H4 (cell line): Measurements from ENCODE around the gene TIMM17A. TPM values are rescaled to one million over a fixed set of nuclear protein-coding genes. Genes with fewer than 3 reads are reported as not detected.
A peak's percentile ranks its signal among the peaks of the same experiment; 100 is the strongest.

Experiments used
- DNase-seq: peaks from one replicate; pipeline ENCODE4 v3.0.0-alpha.2; 2015; ENCODE audit warnings: low spot score
- total RNA-seq: library from RNA; depleted of rRNA; stranded (reverse); fragments of >200 nt; shearing (Covaris generic); gene quantifications from 2 replicates; pipeline ENCODE4 v1.2.3, GENCODE V29; 2014

Gene TIMM17A
- total RNA-seq, 1 experiment from 2014 or later, result 143 TPM

DNA sequence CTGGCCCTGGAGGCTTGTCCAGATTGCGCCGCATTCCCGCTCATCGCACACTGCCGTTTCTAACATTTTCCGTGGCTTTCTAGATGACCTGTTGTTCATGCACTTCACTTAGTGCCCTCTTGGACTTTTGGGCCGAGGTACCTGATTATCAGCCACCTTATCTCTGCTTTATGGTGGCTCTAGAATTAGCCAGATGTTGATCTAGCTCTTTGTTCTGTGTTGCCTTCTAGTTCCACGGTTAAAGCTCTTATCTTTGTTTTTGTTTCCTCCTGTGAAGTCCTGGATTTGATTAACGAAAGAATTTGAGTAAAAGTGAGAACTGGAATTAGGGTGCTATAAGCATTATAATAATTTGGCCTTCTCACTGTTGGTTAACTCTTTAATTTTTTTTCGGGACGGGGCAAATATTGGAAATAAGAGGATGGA is 28.1 kb downstream of the TIMM17A start:
- no peak for DNase-seq

DNA sequence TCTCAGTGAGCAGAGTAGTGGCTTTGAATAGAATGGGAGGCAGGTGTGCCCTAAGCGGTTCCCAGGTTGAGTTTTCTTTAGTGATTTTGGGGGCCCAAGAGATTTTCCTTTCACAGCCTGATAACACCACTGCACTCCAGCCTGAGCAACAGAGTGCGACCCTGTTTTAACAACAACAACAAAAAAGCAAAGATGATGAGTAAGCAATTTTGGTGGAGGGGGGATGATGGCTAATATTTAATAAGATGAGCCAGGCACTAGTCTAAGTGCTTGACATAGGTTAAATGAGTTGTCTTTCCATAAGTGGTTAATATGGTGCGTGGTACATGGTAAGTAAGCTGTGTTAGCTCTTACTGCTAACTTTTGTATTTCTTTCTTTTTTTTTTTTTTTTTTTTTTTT is 29.1 kb downstream of the TIMM17A start:
- no peak for DNase-seq

DNA sequence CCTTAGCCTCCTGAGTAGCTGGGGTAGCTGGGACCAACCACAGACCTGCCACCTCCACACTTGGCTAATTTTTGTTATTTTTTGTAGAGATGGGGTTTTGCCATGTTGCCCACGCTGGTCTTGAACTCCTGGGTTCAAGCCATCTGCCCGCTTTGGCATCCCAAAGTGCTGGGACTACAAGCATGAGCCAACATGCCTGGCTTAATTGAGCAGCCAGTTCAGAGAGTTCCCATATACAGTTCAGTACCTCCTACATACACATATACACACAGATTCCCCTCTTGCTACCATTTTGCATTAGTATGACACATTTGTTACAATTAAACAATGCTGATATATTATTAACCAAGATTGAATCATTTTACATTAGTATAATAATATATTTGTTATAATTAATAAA is 30.1 kb downstream of the TIMM17A start:
- DNase-seq, result no peak

DNA sequence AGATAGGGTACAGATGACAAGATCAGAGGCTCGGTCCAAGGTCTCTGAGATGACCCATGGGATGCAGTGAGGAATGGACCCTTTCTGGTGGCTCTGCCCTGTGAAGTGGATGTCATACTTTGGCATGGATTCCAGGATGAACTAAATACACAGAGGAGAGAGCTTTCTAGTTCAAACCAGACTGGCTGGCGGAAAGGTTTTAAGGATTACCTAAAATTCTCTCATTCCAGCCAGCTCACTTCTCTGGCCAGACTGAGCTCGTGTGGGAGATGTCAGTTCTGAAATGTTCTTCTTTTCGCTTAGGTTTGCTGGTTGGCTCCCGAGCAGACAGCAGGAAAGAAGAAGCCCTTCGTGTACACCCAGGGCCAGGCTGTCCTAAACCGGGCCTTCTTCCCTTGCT is 33.3 kb downstream of the TIMM17A start:
- no peak for DNase-seq

DNA sequence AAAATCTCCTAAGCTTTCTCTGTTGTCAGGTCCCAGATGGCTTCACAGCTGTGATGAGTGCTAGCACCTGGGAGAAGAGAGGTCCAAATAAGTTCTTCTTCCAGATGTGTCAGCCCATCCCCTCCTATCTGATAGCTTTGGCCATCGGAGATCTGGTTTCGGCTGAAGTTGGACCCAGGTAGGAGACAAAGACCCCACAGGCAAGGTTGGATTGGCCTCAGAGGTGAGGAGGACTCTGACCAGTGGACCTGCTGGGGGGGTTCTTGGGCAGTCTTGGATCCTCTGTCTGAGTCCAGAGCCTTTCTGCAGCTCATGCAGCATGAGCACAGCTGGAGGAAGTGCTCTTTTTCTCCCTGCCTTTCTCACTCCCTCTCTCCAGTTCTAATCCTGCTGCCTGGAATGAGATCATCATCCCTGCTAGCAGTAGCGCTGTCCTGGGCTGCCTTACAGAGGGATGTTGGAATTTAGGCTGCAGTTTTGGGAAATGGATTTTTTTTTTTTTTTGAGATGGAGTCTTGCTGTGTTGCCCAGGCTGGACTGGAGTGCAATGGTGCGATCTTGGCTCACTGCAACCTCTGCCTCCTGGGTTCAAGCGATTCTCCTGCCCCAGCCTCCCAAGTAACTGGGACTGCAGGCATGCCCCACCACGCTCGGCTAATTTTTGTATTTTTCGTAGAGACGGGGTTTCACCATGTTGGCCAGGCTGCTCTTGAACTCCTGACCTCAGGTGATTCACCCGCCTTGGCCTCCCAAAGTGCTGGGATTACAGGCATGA is 34.2 kb downstream of the TIMM17A start:
- no peak for DNase-seq

DNA sequence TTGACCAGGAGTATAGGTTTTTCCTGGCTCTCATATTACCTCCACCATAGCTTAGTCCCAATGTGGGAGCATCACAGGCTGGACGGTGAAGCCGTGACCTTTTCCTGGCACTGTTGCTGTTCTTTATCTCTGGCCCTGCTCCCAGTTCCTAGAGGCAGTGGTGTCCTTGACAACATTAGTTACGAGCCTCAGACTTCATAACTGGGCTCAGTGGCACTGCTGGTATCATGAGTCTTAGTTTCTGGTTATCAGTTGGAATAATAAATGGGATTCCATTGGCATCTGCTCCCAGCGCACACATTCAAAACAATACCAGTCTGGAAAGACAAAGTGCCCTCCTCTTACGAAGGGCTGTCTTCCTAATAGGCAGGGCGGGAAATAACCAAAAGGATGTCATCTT is 35.1 kb downstream of the TIMM17A start:
- no peak for DNase-seq

DNA sequence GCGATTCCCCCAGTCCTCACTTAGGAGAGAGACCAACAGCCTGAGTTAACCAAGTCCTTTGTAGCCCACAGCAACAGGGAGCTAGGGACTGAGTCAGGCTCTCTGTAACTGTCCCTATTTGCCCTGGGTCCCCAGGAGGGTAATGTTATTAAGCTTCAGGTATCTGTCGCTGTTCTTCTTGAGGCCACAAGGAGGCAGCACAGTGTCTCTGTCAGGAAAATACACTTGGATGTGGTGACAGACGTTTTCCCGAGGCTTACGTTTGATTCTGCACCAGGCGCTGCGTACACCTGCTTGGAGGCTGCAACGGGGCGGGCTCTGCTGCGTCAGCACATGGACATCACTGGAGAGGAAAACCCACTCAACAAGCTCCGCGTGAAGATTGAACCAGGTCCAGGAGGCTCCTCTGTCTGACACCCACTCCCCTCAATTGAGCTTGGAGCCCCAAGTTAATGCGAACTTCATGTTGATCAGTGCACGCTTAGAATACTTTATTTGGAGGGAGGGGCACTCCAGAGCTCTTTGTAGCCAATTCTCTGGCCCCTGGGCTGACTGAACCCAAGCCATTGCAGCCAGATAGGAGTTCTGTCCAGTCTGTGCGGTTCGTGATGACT is 44.4 kb downstream of the TIMM17A start:
- peak; percentile 61 for DNase-seq

DNA sequence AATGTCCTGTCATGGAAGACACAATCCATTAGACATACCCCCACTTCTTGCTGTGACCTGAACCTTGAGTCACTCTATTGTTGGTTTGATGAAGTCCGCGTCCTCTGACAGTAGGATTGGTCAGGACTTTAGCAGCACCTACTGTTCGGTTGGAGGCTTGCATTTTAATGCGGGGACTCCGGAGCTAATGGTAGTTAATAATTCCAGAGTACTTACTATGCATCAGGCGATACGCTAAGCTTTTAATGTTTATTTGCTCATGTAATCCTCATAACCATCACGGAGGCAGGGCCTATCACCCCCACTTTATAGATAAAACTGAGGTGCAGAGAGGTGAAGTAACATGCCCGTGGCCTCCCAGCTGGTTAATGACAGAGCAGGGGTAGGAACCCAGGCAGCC is 47.2 kb downstream of the TIMM17A start:
- no peak for DNase-seq

DNA sequence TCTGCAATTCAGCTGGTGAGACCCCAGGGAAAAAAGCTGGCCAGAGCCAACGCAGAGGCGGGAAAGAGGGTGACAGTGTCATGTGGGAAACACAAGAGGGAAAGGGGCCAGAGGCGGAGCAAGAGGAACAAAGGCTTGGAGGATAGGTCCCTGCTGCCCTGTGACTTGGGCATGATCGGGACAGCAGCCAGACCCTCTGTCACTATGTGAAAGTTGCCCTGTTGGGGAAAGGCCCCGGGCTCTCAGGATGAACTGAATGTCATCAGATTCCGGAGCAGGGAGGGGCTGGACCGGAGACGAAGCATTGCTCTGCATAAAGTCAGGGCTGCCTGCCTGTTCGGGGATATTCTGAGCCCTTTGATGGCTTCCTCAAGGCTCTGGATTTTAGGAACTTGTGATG is 49.4 kb downstream of the TIMM17A start:
- no peak for DNase-seq

DNA sequence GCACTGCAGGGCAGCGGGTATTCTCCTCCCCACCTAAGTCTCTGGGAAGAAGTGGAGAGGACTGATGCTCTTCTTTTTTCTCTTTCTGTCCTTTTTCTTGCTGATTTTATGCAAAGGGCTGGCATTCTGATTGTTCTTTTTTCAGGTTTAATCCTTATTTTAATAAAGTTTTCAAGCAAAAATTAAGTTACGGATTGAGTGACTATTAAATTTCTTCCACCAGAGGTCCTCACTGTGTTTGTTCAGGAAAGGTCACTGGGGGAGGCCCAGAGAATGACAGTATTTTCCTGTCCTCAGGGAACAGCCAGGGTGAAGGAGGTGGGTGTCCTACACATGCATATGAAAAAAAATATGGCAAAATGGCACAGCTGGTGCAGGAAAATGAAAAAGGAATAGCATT is 50.7 kb downstream of the TIMM17A start:
- DNase-seq, result no peak

DNA sequence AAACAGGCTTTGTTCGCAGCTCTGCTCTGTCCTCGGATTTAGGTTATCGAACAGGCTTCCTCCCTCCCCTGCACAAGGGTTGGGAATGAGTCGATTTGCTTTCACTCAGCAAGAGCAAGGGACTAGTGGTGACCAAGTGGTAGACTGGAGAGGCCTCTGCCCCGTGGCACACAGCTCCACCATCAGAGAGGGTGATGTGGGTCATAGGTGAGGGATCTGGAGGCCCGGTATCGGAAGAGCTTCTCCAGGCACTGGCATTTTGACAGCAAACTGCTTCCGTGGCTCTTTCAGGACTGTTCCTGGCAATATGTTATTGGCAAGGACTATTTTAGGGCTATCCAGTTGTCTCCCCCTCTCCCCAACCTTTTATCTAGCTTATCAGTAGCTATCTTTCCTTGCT is 52.0 kb downstream of the TIMM17A start:
- DNase-seq, result no peak

DNA sequence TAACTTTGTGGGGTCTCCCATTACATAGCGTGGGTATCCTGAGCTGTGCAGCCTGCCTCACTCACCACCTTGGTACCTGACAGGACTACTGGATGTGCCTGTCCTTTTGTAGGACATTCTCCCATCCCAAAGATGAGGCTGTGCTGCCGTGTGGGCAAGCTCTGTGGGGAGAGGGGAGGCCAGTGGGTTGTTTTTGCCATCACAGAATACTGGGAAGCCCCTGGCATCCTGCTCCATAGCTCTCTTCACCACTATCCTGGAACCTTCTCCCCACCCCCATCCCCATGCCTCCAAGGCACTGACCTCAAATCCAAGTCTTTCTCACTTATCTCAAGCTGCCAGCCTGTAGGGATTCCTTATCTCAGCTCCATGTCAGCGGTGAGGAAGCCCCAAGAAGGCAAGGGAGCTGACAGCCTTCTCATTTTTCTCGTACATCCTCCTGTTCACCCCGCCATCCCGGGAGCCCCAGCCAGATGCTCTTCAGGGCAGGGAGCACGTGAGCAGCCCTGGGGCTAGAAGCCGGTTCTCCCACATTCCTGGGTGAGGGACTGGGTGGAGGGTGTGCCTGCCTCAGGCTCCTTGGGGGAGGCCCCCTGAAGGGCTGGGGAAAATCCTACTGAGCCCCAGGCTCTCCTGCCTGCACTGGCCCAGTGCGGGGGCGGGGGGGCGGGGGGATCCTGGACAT is 52.6 kb downstream of the TIMM17A start:
- no peak for DNase-seq

DNA sequence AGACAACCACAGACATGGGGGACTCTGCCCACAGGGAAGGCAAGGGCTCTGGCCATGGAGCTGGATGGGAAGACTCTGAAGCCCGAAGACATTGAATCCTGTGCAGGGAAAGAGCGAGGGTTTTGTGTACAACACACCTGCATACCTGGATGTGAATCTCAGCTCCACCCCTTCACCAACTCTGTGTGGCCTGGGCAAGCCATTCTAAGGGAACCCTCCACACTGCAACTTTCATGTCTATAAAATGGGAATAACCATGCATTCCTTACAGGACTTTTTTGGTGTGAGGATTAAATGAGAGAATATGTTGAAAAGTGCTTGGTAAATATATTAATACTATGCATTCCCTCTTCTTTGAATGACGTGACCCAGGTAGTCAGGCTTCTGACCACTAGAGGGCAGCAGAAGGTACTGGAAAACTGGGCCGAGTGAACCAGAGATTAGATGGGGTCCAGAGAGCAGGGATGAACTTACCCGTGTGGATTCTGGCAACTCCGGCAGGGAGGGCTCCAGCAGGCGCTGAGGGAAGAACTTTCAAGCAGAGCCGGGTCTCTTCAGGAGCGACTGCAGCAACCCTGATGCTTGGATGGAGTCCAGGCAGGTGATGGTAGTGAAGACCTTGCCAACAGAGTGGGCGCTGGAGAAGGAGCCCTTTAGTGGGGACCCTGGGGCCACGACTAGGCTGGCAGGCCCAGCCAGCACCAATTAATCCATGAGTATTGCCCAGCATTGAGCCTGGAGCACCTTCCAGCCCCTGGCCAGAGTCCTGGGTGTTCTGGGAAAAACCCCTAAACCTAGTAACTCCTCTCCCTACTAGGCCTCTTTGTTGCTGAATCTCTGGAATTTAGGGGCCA is 54.2 kb downstream of the TIMM17A start:
- peak; percentile 65 for DNase-seq

DNA sequence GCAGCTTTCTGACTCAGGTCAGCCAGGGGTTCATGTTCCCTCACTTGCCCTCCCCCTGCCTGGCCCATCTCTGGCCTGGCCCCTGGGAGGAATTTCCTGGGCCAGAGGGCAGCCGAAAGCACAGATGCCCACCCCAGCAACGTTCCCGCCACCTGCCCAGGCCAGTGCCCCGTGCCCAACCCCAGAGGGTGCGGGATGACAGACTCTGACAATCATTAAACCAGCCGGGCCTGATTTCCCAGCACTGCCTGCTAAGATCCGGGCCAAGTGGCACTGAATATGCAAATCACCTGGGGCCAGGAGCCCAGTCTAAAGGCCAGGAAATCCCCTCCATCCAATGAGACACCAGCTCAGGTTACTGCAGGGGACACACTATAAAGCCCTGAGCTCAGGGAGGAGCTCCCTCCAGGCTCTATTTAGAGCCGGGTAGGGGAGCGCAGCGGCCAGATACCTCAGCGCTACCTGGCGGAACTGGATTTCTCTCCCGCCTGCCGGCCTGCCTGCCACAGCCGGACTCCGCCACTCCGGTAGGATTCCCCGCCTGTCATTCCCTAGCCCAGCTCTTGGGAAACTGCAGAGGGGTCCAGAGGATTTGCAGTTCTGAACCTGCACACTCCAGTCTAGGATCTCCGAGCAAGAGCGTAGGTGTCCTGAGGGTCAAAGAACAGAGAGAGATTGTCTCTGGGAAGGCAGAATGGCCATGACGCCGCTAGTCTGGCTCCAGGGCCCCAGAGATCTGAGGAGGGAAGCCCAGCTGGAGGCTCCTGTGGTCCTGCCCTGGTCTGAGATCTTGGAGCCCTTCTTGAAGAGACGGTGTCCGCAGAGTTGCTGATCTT is 55.1 kb downstream of the TIMM17A start, which contains the start of gene ELF3:
Gene ELF3, plus strand, starts transcription at position 408 of the 836 bp plus-strand sequence. CDS start 550 bp downstream, outside the sequence.
- DNase-seq, result no peak

DNA sequence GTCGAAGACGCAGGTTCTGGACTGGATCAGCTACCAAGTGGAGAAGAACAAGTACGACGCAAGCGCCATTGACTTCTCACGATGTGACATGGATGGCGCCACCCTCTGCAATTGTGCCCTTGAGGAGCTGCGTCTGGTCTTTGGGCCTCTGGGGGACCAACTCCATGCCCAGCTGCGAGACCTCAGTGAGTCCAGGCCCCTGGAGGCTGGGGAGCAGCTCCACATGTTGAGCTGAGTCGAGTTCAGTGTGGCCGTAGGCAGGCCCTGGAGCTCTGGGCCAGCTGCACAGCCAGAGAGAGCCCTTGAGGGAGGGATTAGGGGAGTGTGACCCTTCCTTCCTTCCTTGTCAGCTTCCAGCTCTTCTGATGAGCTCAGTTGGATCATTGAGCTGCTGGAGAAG is 56.7 kb downstream of the TIMM17A start:
- no peak for DNase-seq

DNA sequence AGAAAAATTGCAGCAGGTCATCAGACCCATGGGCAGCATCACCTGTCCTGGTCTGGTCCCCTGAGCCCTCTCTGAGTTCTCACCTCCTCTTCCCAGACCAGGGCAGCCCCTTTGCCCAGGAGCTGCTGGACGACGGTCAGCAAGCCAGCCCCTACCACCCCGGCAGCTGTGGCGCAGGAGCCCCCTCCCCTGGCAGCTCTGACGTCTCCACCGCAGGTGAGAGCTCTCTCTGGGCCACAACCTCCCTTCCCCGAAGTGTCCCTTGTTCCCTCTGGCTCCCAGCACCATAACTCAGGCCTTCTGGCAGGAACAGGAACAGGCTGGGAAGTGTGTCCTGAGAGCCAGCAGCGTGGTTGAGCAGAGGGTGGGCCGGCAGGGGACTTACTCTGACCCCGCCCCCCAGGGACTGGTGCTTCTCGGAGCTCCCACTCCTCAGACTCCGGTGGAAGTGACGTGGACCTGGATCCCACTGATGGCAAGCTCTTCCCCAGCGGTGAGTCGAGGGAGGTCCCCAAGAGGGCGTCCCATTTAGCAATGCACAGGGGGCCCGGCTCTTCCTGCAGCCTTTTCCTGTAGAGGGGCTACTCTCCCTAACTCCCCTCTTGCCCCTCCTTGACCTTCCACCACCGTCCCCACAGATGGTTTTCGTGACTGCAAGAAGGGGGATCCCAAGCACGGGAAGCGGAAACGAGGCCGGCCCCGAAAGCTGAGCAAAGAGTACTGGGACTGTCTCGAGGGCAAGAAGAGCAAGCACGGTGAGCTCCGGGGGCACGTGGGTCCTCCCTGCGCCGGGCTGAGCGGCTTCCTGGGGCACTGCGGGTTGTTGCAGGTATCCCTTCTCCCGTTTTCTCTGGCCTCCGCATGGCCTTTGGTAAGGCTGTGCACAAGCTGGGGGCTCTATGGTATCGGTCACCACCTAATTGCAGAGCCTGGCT is 57.5 kb downstream of the TIMM17A start:
- no peak for DNase-seq

DNA sequence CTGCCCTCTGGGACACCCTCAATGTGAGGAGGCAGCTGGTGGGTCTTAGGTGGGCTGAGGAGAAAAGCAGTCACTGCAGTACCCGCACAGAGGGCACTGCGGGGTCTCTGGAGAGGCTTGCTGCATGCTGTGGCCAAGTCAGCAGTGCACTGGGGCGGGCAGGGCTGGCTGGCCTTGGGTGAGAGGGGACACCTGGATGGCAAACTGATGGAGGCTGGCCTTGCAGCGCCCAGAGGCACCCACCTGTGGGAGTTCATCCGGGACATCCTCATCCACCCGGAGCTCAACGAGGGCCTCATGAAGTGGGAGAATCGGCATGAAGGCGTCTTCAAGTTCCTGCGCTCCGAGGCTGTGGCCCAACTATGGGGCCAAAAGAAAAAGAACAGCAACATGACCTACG is 58.3 kb downstream of the TIMM17A start:
- no peak for DNase-seq

DNA sequence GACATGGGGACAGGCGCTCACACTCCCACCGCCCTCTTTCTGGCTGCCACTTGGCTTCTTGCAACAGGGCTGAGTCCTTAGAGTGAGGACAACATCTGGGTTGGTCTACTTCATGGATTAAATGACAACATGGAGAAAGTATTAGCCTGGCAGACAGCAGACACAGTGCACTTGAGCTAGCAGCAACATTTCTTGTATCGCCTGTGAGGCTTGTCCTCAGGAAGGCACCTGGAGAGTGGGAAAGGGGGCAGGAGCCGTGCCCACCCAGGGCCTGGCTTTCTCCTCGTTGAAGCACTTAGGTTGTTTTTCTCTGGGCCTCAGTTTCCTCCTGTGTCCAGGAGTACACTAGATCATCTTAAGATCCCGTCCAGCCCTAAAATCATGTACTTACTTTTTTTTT is 58.8 kb downstream of the TIMM17A start:
- DNase-seq, result no peak

DNA sequence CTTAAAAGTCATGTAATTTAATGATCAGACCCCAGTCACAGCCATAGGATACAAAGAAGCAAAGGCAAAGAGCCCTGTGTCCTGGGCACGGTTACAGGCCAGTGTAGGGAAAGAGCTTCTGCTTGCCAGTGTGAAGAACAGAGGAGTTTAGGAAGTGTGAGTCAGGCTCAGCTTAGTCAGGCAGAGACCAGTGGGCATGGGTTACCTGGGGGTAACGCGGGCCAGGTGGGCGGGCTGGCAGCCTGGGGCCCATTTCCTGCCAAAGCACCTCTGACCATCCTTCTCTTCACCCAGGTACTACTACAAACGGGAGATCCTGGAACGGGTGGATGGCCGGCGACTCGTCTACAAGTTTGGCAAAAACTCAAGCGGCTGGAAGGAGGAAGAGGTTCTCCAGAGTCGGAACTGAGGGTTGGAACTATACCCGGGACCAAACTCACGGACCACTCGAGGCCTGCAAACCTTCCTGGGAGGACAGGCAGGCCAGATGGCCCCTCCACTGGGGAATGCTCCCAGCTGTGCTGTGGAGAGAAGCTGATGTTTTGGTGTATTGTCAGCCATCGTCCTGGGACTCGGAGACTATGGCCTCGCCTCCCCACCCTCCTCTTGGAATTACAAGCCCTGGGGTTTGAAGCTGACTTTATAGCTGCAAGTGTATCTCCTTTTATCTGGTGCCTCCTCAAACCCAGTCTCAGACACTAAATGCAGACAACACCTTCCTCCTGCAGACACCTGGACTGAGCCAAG is 59.8 kb downstream of the TIMM17A start:
- DNase-seq, result no peak
